Upper lobe of left lung (tissue), 6 donors: Measurements from ENCODE around the gene TGM2. TPM values are rescaled to one million over a fixed set of nuclear protein-coding genes. Genes with fewer than 3 reads are reported as not detected.

Experiments used
- ATAC-seq, 2 donors: fragments of 200-7000 bp; cut with Tn5 transposase; one replicate each; pipeline ENCODE4 v1.9.1; 2022; ENCODE audit warnings: mild to moderate bottlenecking in 2 of 2, moderate library complexity in 2 of 2; ENCODE audit not compliant: low FRiP score in 2 of 2
- DNase-seq, 2 donors: peaks; one replicate each; pipeline ENCODE4 v3.0.0-alpha.2; 2019 to 2020
- H3K27ac ChIP-seq, 4 donors: fragments of 200-600 bp; sonication (generic); one replicate each; pipeline ENCODE4 v1.5.1; 2016 to 2019
- H3K27me3 ChIP-seq, 4 donors: fragments of 200-600 bp; sonication (generic); one replicate each; pipeline ENCODE4 v1.5.1; 2017 to 2019
- H3K36me3 ChIP-seq, 4 donors: fragments of 200-600 bp; sonication (generic); one replicate each; pipeline ENCODE4 v1.5.1; 2016 to 2019
- H3K4me1 ChIP-seq, 4 donors: fragments of 200-600 bp; sonication (generic); one replicate each; pipeline ENCODE4 v1.5.1; 2018 to 2019
- H3K4me3 ChIP-seq, 4 donors: fragments of 200-600 bp; sonication (generic); one replicate each; pipeline ENCODE4 v1.5.1; 2017 to 2019; ENCODE audit warnings: mild to moderate bottlenecking in 2 of 4, moderate library complexity in 1 of 4
- H3K9me3 ChIP-seq, 4 donors: fragments of 200-600 bp; sonication (generic); one replicate each; pipeline ENCODE4 v1.5.1; 2018 to 2019
- CTCF ChIP-seq, 6 experiments: fragments of 450-650 bp in 4 of 6; fragments of 200-600 bp in 2 of 6; sonication (generic) in 2 of 6; IDR thresholded peaks; one replicate each; pipeline ENCODE4 v1.5.1; 2016 to 2019; ENCODE audit warnings: antibody characterized with exemption in 6 of 6
- EP300 ChIP-seq, 4 donors: sonication (generic); formaldehyde crosslinking; IDR thresholded peaks; one replicate each; pipeline ENCODE4 v1.5.1; 2017; ENCODE audit warnings: antibody characterized with exemption in 4 of 4, control low read depth in 2 of 4
- POLR2A ChIP-seq, 4 donors: fragments of 450-650 bp; IDR thresholded peaks; one replicate each; pipeline ENCODE4 v1.5.1; 2016 to 2017; ENCODE audit warnings: antibody characterized with exemption in 4 of 4, mild to moderate bottlenecking in 2 of 4
- POLR2AphosphoS5 ChIP-seq, 2 donors: sonication (generic); formaldehyde crosslinking; IDR thresholded peaks; one replicate each; pipeline ENCODE4 v1.5.1; 2017; ENCODE audit warnings: antibody characterized with exemption in 2 of 2
- WGBS, 2 donors: methylation state at CpG; one replicate each; pipeline ENCODE4 v1.1.5; 2017 to 2018; 5-methylcytosine and 5-hydroxymethylcytosine counted together
- total RNA-seq, 6 donors: library from RNA; depleted of rRNA in 4 of 6; stranded (reverse); fragments of >200 nt in 4 of 6; gene quantifications; one replicate each; pipeline versions ENCODE4 v1.1.0 to v1.2.1, GENCODE V29; 2016 to 2021
- donor health status: DM: no; HTN: no; CAD: no; lungs with moderate emphysema.
- donor health status: DM: no; HTN: yes; CAD: no; lungs with severe emphysema.

Gene TGM2
- total RNA-seq, 6 donors from 2014 or later, result 98.7 to 469 (median 290) TPM

- 73 to 80% methylated on average over 3 to 7 of the region's 7 CpGs for WGBS, 2 donors
- no peak overlapping the region for H3K4me3 ChIP-seq
- H3K36me3 ChIP-seq, result peaks cover 0 to 31% (median 14%) of the 10 kb centered on the region in 4 donors
- no peaks in the 10 kb centered on the region for H3K27me3 ChIP-seq
- TF ChIP-seq CTCF (IDR thresholded peaks at IDR 0.05) (no peak), POLR2A (IDR thresholded peaks at IDR 0.05) (no peak), POLR2AphosphoS5 (IDR thresholded peaks at IDR 0.05) (no peak), EP300 (IDR thresholded peaks at IDR 0.05) (no peak)
- H3K27ac ChIP-seq, result peak overlapping the region; percentile 64 to 87 (median 78)
- H3K4me1 ChIP-seq, result peaks cover 33 to 39% (median 35%) of the 10 kb centered on the region in 4 donors
- ATAC-seq (peak in 1 of 2 donors; percentile 23), DNase-seq (peak in 1 of 2 donors; percentile 20)
- H3K9me3 ChIP-seq, result no peaks in the 10 kb centered on the region
Observed at GRCh38 chr20:38126146-38126921, 38.7 kb downstream of the TGM2 start.

GRCh38 chr20:38125157-38126056 lies 39.7 kb downstream of the TGM2 start:
- peak overlapping the region; percentile 64 to 87 (median 78) for H3K27ac ChIP-seq

GRCh38 chr20:38123021-38123587 lies 42.0 kb downstream of the TGM2 start:
- no peaks in the 10 kb centered on the region for H3K36me3 ChIP-seq
- H3K27ac ChIP-seq, result peak overlapping the region; percentile 21 to 77 (median 58)
- H3K4me1 ChIP-seq, result peaks cover 33 to 39% (median 35%) of the 10 kb centered on the region in 4 donors
- TF ChIP-seq POLR2A (IDR thresholded peaks at IDR 0.05), result no peak
- TF ChIP-seq POLR2AphosphoS5 (IDR thresholded peaks at IDR 0.05), result peak in 1 of 2 donors; percentile 69
- peak in 3 of 4 donors; percentile 37 to 79 (median 69) for TF ChIP-seq EP300 (IDR thresholded peaks at IDR 0.05)
- no peaks in the 10 kb centered on the region for H3K9me3 ChIP-seq
- peak in 1 of 2 donors; percentile 21 for DNase-seq
- WGBS, 2 donors, result 18 to 38% methylated on average over 4 of the region's 4 CpGs
- no peak overlapping the region for H3K4me3 ChIP-seq
- H3K27me3 ChIP-seq, result no peaks in the 10 kb centered on the region
- ATAC-seq, result no peak

More at GRCh38 chr20:38125157-38126056, 39.7 kb downstream of the TGM2 start:
- Histone ChIP-seq H3K36me3 (peaks cover 0 to 22% (median 9%) of the 10 kb centered on the region in 4 donors), H3K9me3 (no peaks in the 10 kb centered on the region), H3K27me3 (no peaks in the 10 kb centered on the region), H3K4me1 (peaks cover 33 to 39% (median 35%) of the 10 kb centered on the region in 4 donors), H3K4me3 (no peak overlapping the region)
- TF ChIP-seq CTCF (IDR thresholded peaks at IDR 0.05), result peak in 4 of 6 experiments; percentile 22 to 29 (median 25)
- TF ChIP-seq POLR2AphosphoS5 (IDR thresholded peaks at IDR 0.05), result no peak
- no peak for TF ChIP-seq EP300 (IDR thresholded peaks at IDR 0.05)
- no peak for TF ChIP-seq POLR2A (IDR thresholded peaks at IDR 0.05)
- 51 to 53% methylated on average over 18 of the region's 18 CpGs for WGBS, 2 donors
- DNase-seq (peak in 1 of 2 donors; percentile 71), ATAC-seq (peak in 1 of 2 donors; percentile 64)

- no peak for ATAC-seq
- TF ChIP-seq POLR2AphosphoS5 (IDR thresholded peaks at IDR 0.05) (no peak), EP300 (IDR thresholded peaks at IDR 0.05) (no peak), POLR2A (IDR thresholded peaks at IDR 0.05) (no peak), CTCF (IDR thresholded peaks at IDR 0.05) (no peak)
- no peaks in the 10 kb centered on the region for H3K9me3 ChIP-seq
- H3K27me3 ChIP-seq, result no peaks in the 10 kb centered on the region
- no peaks in the 10 kb centered on the region for H3K36me3 ChIP-seq
- H3K4me1 ChIP-seq, result peaks cover 28 to 31% (median 29%) of the 10 kb centered on the region in 4 donors
- peak in 1 of 2 donors; percentile 7 for DNase-seq
- H3K27ac ChIP-seq, result no peak overlapping the region
- 89 to 90% methylated on average over 4 of the region's 4 CpGs for WGBS, 2 donors
- H3K4me3 ChIP-seq, result no peak overlapping the region
Observed at GRCh38 chr20:38121741-38122140, 43.3 kb downstream of the TGM2 start.
